Activated CD8-positive, alpha-beta memory T cell treated with anti-CD3 and anti-CD28 coated beads, Interleukin-2, amount 10 ng/mL, durations not matched to agents 7 days and 5 days (primary cell): Measurements from ENCODE around the gene ATP6V0A4. TPM values are rescaled to one million over a fixed set of nuclear protein-coding genes. Genes with fewer than 3 reads are reported as not detected.
"Not testable (repeated sequence)": the region's sequence is repeated elsewhere in the genome, so short reads cannot be mapped to it uniquely, and the experiment has no call there.

Experiments used
- ATAC-seq: fragments of 150-1000 bp; cut with Tn5 transposase; one replicate; pipeline ENCODE4 v1.10.0; 2021; ENCODE audit warnings: moderate library complexity
- CTCF ChIA-PET: fragments of 350-600 bp; sonication (Branson Sonifier 250); formaldehyde crosslinking; loops from one replicate; lab custom pipeline; 2021; ENCODE audit warnings: antibody characterized with exemption; lab: Charles Lee
- DNase-seq: peaks from one replicate; pipeline ENCODE4 v3.0.0-alpha.2; 2020
- H3K27ac Mint-ChIP-seq: one replicate; pipeline ENCODE4 v1.8.0; 2021; ENCODE audit warnings: mild to moderate bottlenecking, mixed read lengths
- H3K27me3 Mint-ChIP-seq: one replicate; pipeline ENCODE4 v1.8.0; 2021; ENCODE audit warnings: mixed read lengths
- H3K36me3 Mint-ChIP-seq: one replicate; pipeline ENCODE4 v1.8.0; 2021; ENCODE audit warnings: mild to moderate bottlenecking, mixed read lengths
- H3K4me1 Mint-ChIP-seq: one replicate; pipeline ENCODE4 v1.8.0; 2021; ENCODE audit warnings: mixed read lengths
- H3K4me3 Mint-ChIP-seq: one replicate; pipeline ENCODE4 v1.8.0; 2021; ENCODE audit warnings: mild to moderate bottlenecking, moderate library complexity, mixed read lengths
- H3K9me3 Mint-ChIP-seq: one replicate; pipeline ENCODE4 v1.8.0; 2022; ENCODE audit warnings: low read depth, mixed read lengths
- total RNA-seq, 2 experiments: library from RNA; stranded (reverse); gene quantifications; one replicate each; pipeline ENCODE4 v1.2.3, GENCODE V29; 2021

The ATP6V0A4 gene
- total RNA-seq, 2 experiments from 2014 or later = not detected

DNA sequence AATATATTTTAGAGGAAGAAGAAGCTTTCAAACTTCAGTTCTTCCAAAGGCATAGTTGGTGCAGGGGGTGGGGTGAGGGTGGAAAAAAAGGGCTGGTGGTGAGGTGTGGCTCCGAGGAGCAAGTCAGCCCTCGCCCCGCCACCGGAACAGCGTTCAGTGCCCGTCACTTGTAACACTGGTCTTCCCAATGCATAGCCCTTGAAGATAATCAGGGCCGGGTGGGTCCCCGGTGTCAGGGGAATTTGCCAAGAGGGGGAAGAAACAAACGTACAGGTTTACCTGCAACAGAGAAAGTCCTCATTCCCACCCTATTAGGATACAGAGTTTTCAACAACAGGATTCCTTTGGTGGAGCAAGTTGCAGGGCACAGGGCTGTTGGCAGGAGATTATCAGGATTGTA, 98.3 kb downstream of the ATP6V0A4 start:
- DNase-seq (no peak), ATAC-seq (no peak)
- H3K9me3 Mint-ChIP-seq = no peaks in the 10 kb centered on the region
- CTCF ChIA-PET = no interaction called here
- H3K27ac Mint-ChIP-seq = no peak overlapping the region
- no peaks in the 10 kb centered on the region for H3K36me3 Mint-ChIP-seq
- no peak overlapping the region for H3K4me3 Mint-ChIP-seq
- H3K4me1 Mint-ChIP-seq = no peaks in the 10 kb centered on the region
- peaks cover 3% of the 10 kb centered on the region for H3K27me3 Mint-ChIP-seq

DNA sequence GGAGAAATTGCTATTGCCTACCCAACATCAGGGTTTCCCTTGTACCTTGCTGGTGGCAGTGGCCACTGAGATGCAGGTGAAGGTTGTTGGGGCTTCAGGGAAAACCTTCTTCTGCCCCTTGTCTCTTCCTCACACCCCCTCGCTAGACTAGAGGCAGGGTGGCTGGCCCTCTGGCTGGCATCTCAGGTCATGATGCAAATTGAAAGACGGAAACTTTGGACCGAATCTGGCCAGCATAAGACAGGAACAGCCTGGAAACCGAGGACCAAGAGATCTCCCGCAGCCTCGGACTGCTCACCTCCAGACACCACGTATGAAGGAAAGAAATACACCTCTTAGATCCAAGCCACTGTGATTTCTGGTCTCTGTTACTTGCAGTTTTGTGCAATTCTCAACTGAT, 99.7 kb downstream of the ATP6V0A4 start:
- H3K4me1 Mint-ChIP-seq = no peaks in the 10 kb centered on the region
- no peak overlapping the region for H3K27ac Mint-ChIP-seq
- H3K9me3 Mint-ChIP-seq = no peaks in the 10 kb centered on the region
- DNase-seq (no peak), ATAC-seq (no peak)
- no peak overlapping the region for H3K4me3 Mint-ChIP-seq
- H3K36me3 Mint-ChIP-seq = no peaks in the 10 kb centered on the region
- H3K27me3 Mint-ChIP-seq = peaks cover 3% of the 10 kb centered on the region
- CTCF ChIA-PET = no interaction called here

DNA sequence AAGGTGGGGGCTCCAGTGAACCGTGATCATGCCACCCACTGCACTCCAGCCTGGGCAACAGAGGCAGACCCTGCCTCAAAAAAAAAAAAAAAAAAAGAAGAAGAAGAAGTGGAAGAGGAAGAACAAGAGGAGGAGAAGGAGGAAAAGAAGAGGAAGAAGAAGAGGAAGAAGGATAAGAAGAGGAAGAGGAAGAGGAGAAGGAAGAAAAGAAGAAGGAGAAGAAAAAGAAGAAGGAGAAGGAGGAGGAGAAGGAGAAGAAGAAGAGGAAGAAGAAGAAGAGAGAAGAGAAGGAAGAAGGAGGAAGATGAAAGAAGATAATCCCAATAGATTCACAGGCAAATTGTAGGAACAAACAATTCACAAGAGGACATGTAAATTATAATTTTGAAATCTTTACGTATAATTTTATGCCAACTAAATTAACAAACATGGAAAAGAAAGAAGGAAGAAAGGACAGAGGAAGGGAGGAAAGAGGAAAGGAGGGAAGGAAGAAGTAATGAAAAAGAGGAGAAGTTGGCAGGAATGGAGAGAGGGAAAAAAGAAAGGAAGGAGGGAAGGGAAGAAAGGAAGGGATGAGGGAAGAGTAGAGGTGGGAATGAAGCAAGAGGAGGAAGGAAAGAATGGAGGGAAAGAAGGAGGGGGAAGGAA, 100.3 kb downstream of the ATP6V0A4 start:
- H3K4me1 Mint-ChIP-seq = no peaks in the 10 kb centered on the region

DNA sequence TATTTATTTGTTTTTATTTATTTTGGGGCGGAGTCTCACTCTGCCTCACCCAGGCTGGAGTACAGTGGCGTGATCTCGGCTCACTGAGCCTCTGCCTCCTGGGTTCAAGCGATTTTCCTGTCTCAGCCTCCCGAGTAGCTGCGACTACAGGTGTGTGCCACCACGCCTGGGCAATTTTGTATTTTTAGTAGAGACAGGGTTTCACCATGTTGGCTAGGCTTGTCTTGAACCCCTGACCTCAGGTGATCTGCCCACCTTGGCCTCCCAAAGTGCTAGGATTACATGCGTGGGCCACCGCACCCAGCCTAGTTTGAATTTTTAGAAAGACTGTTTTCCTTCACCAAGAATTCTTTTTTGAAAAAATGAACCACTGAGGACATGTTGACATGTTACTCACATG, 102.2 kb downstream of the ATP6V0A4 start:
- H3K27me3 Mint-ChIP-seq, H3K27ac Mint-ChIP-seq, CTCF ChIA-PET, H3K4me1 Mint-ChIP-seq, ATAC-seq, H3K36me3 Mint-ChIP-seq, DNase-seq, H3K9me3 Mint-ChIP-seq, H3K4me3 Mint-ChIP-seq: not testable (repeated sequence)

More for the DNA sequence above, 100.3 kb downstream of the ATP6V0A4 start:
- H3K36me3 Mint-ChIP-seq = no peaks in the 10 kb centered on the region
- peaks cover 5% of the 10 kb centered on the region for H3K27me3 Mint-ChIP-seq
- ATAC-seq (no peak), DNase-seq (no peak)
- no peak overlapping the region for H3K27ac Mint-ChIP-seq
- CTCF ChIA-PET = interaction anchor here (0.7 kb wide), 1 partner anchor 575 kb away, joined by 4 read pairs; no protein-coding TSS in a partner anchor
- H3K4me3 Mint-ChIP-seq = no peak overlapping the region
- no peaks in the 10 kb centered on the region for H3K9me3 Mint-ChIP-seq

DNA sequence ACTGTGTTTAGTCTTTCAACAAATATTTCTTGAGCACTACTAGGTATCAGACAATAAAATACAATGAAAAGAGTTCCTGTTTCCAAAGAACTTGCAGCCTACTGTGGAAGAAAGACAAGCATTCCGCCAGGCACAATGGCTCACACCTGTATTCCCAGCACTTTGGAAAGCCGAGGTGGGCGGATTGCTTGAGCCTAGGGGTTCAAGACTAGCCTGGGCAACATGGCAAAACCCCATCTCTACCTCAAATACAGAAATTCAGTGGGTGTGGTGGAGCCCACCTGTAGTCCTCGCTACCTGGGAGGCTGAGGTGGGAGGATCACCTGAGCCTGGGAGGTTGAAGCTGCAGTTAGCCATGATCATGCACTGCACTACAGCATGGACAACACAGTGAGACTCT, 102.9 kb downstream of the ATP6V0A4 start:
- no peaks in the 10 kb centered on the region for H3K9me3 Mint-ChIP-seq
- no peak for DNase-seq
- peaks cover 6% of the 10 kb centered on the region for H3K27me3 Mint-ChIP-seq
- no peak overlapping the region for H3K27ac Mint-ChIP-seq
- CTCF ChIA-PET = no interaction called here
- H3K36me3 Mint-ChIP-seq = no peaks in the 10 kb centered on the region
- H3K4me3 Mint-ChIP-seq = no peak overlapping the region
- H3K4me1 Mint-ChIP-seq = no peaks in the 10 kb centered on the region
- no peak for ATAC-seq

DNA sequence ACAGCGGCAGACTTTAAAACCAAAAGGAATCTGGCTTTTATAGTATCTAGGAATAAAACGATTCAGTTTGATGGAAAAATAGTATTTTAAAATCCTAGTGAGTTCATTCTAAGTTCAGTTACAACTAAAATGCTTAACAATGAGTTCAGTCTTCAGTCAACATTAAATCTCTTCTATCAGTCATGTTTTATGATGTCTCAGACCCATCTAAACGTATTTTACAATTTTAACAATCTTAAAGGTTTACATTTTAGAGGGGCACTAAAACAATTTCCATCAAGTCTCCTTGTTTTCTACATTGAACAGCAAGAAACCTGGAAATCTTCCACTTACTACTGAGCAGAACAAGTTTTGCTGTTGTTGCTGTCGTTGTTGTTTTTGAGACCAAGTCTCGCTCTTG, 106.8 kb downstream of the ATP6V0A4 start:
- H3K27me3 Mint-ChIP-seq = peaks cover 3% of the 10 kb centered on the region
- H3K4me1 Mint-ChIP-seq = no peaks in the 10 kb centered on the region
- DNase-seq = no peak
- peaks cover 1% of the 10 kb centered on the region for H3K9me3 Mint-ChIP-seq
- H3K4me3 Mint-ChIP-seq = no peak overlapping the region
- no peak overlapping the region for H3K27ac Mint-ChIP-seq
- CTCF ChIA-PET = no interaction called here
- no peaks in the 10 kb centered on the region for H3K36me3 Mint-ChIP-seq
- ATAC-seq = no peak

DNA sequence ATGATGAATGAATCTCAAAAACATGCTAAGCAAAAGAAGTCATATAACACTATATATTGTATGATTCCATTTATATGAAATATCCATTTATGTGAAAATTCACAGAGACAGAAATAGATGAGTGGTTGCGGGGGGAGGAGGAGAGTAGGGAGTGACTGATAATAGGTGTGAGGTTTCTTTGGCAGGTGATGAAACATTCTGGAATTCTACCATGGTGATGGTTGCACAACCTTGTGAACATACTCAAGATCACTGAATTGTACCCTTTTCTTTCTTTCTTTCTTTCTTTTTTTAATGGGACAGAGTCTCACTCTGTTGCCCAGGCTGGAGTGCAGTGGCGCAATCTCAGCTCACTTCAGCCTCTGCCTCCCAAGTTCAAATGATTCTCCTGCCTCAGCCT, 107.5 kb downstream of the ATP6V0A4 start:
- CTCF ChIA-PET = no interaction called here
- DNase-seq = no peak
- Mint-ChIP-seq H3K9me3 (peaks cover 1% of the 10 kb centered on the region), H3K4me1 (no peaks in the 10 kb centered on the region), H3K27me3 (peaks cover 3% of the 10 kb centered on the region), H3K36me3 (no peaks in the 10 kb centered on the region), H3K4me3 (no peak overlapping the region), H3K27ac (no peak overlapping the region)
- no peak for ATAC-seq

DNA sequence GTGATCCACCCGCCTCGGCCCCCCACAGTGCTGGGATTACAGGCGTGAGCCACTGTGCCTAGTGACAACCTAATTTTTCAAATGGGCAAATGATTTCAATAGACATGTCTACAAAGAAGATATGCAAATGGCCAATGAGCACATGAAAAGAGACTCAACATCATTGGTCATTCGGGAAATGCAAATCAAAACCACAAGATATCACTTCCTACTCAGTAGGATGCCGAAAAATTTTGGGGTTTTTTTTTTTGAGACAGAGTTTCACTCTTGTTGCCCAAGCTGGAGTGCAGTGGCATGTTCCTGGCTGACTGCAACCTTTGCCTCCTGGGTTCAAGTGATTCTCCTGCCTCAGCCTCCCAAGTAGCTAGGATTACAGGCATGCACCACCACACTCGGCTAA, 110.0 kb downstream of the ATP6V0A4 start:
- H3K9me3 Mint-ChIP-seq, H3K36me3 Mint-ChIP-seq, ATAC-seq, H3K27me3 Mint-ChIP-seq, H3K27ac Mint-ChIP-seq, H3K4me1 Mint-ChIP-seq, H3K4me3 Mint-ChIP-seq, DNase-seq: not testable (repeated sequence)
- CTCF ChIA-PET = interaction anchor here (1.6 kb wide), 1 partner anchor 51 kb away, joined by 3 read pairs; no protein-coding TSS in a partner anchor

DNA sequence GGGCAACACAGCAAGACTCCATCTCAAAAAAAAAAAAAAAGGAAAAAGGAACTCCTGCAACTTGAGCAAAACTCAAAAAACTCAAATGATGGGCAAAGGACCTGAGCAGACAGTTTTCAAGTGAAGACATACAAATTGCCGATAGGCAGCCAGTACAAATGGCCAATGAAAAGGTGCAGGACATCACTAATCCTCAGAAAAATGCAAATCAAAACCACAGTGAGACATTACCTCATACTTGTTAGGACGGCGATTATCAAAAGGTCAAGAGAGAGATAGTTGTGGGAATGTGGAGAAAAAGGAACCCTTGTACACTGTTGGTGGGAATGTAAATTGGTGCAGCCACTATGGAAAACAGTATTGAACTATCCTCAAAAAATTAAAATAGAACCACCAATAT, 113.7 kb downstream of the ATP6V0A4 start:
- H3K27ac Mint-ChIP-seq = no peak overlapping the region
- peaks cover 2% of the 10 kb centered on the region for H3K27me3 Mint-ChIP-seq
- CTCF ChIA-PET = no interaction called here
- no peaks in the 10 kb centered on the region for H3K36me3 Mint-ChIP-seq
- DNase-seq = no peak
- no peak for ATAC-seq
- no peak overlapping the region for H3K4me3 Mint-ChIP-seq
- H3K4me1 Mint-ChIP-seq = no peaks in the 10 kb centered on the region
- H3K9me3 Mint-ChIP-seq = peaks cover 1% of the 10 kb centered on the region

DNA sequence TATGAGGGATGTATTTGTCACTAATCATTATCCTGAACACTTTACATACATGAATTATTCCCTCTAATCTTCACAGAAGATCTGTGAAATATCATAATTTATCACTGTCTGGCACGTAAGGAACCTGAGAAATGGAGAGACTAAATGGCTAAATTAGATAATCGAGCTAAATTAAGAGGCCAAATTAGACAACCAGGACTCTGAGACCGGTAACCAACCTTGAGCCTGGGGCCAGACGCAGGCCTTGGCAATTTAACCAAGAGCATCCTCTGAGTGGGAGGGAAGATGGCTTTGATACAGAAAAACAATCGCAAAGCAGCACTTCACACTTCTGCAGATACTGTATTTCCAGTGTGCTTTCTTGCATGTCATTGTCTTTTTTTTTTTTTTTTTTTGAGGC, 118.2 kb downstream of the ATP6V0A4 start:
- DNase-seq (no peak), ATAC-seq (no peak)
- no peaks in the 10 kb centered on the region for H3K36me3 Mint-ChIP-seq
- CTCF ChIA-PET = no interaction called here
- H3K27ac Mint-ChIP-seq = no peak overlapping the region
- no peak overlapping the region for H3K4me3 Mint-ChIP-seq
- H3K27me3 Mint-ChIP-seq = peaks cover 2% of the 10 kb centered on the region
- H3K4me1 Mint-ChIP-seq = no peaks in the 10 kb centered on the region
- H3K9me3 Mint-ChIP-seq = no peaks in the 10 kb centered on the region

DNA sequence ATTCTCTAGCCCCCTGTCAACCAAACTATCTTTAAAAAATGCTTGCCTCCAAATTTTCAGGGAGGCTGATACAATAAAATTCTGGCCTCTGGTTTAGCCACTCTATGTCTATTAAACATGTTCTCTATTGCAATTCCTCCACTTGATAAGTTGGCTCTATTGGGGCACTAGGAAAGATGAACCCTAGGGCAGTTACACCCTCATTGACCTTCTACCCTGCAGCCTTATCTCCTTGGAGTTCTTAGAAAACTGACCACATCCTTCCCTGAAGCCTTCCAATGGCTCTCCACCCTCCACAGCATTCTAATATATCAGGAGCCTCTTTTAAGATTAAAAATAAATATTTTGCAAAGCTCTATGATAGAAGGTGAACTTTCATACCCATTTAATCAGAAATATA, 127.4 kb downstream of the ATP6V0A4 start:
- H3K36me3 Mint-ChIP-seq = peaks cover 3% of the 10 kb centered on the region
- DNase-seq = no peak
- H3K27me3 Mint-ChIP-seq = peaks cover 40% of the 10 kb centered on the region
- CTCF ChIA-PET = no interaction called here
- H3K27ac Mint-ChIP-seq = no peak overlapping the region
- ATAC-seq = no peak
- H3K4me3 Mint-ChIP-seq = no peak overlapping the region
- H3K4me1 Mint-ChIP-seq = peaks cover 19% of the 10 kb centered on the region
- H3K9me3 Mint-ChIP-seq = no peaks in the 10 kb centered on the region

DNA sequence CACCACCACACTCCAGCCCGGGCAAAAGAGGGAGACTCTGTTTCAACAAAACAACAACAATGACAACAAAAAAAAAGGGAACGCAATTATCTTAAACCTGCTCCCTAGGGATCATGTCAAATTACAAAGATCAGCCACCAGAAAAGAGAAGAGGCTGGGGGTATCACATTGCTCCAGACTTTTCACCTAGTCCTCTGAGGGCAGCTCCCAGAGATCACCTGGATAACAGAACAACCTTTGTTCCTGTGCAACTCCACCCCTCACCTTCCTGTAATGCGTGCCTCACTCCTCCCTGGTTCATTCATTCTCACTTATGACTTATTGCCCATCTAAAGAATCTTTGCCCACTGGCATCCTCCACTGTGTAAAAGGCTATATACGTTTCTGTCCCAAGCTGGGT, 128.6 kb downstream of the ATP6V0A4 start:
- Mint-ChIP-seq H3K27me3 (peaks cover 48% of the 10 kb centered on the region), H3K36me3 (peaks cover 3% of the 10 kb centered on the region), H3K4me1 (peaks cover 19% of the 10 kb centered on the region), H3K27ac (no peak overlapping the region), H3K4me3 (no peak overlapping the region), H3K9me3 (no peaks in the 10 kb centered on the region)
- ATAC-seq (no peak), DNase-seq (no peak)
- CTCF ChIA-PET = no interaction called here

DNA sequence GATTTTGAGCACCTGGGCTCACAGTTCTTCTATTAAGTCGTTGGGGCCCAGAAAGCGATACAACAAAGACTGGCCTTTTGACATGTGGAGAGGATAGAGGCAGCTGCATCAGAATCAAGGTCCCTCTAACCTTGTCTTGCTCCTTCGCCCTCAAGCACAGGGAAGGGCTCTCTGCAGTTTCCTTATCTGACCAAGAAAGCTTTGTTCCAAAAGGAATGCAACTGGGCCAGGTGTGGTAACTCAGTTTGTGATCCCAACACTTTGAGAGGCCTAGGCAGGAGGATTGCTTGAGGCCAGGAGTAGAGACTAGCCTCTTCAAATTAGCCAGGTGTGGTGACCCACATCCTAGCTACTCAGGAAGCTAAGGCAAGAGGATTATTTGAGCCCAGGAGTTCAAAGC, 129.1 kb downstream of the ATP6V0A4 start:
- Mint-ChIP-seq H3K27me3 (peaks cover 52% of the 10 kb centered on the region), H3K4me1 (peaks cover 20% of the 10 kb centered on the region), H3K9me3 (no peaks in the 10 kb centered on the region), H3K27ac (no peak overlapping the region), H3K36me3 (peaks cover 3% of the 10 kb centered on the region), H3K4me3 (no peak overlapping the region)
- ATAC-seq (no peak), DNase-seq (no peak)
- CTCF ChIA-PET = no interaction called here

DNA sequence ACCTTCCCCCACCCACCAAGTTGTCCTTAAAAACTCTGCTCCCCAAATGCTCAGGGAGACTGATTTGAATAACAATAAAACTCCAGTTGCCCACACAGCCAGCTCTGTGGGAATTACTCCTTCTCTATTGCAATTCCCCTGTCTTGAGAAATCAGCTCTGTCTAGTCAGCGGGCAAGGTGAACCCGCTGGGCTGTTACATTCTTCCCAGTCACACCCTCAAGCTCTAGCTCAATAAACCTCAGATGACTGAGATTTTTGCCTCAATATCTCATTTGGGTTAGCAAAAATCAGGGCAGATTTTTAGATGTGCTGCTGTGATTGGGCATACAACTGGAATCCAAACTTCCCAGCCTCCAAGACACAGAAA, 129.8 kb downstream of the ATP6V0A4 start:
- CTCF ChIA-PET = no interaction called here
- no peak for ATAC-seq
- H3K27ac Mint-ChIP-seq = no peak overlapping the region

More for the DNA sequence above, 129.8 kb downstream of the ATP6V0A4 start:
- Mint-ChIP-seq H3K4me1 (peaks cover 21% of the 10 kb centered on the region), H3K27me3 (peaks cover 59% of the 10 kb centered on the region), H3K4me3 (no peak overlapping the region), H3K9me3 (no peaks in the 10 kb centered on the region), H3K36me3 (peaks cover 3% of the 10 kb centered on the region)
- no peak for DNase-seq
